HG03039 (cell line): ENCODE results near the gene GALNT18.

Experiments
- ATAC-seq: cut with Tn5 transposase; IDR thresholded peaks from one replicate; pipeline ENCODE4 v1.9.1; 2021; ENCODE audit warnings: mild to moderate bottlenecking, moderate library complexity; ENCODE audit not compliant: unreplicated experiment

Gene GALNT18

DNA sequence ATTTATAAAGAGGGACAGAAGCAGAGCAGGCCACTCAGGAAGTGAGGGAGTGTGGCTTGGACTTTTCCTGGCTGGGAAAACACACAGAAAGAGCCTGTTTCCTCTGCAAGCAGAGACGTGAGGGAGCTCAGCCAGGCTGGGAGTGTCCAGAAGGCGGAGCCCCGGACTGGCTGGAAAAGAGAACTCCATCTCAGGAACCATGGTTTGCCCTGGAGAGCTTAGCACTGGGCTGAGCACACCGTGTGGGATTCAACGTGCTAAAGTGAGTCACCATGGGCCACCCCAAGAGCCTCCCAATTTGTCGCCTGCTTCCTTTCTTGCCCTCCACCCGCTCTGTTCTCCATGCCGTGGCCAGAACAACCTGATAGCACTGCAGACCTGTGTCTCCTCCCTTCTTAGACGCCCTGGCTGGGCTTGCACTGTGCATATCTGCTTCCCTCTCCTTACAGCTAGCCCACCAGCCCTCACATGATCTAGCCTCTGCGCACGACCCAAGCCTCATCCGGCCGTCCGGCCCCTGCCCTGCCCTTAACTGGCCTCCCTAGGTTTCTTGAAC, 51.8 kb downstream of the GALNT18 start:
- ATAC-seq = no peak

DNA sequence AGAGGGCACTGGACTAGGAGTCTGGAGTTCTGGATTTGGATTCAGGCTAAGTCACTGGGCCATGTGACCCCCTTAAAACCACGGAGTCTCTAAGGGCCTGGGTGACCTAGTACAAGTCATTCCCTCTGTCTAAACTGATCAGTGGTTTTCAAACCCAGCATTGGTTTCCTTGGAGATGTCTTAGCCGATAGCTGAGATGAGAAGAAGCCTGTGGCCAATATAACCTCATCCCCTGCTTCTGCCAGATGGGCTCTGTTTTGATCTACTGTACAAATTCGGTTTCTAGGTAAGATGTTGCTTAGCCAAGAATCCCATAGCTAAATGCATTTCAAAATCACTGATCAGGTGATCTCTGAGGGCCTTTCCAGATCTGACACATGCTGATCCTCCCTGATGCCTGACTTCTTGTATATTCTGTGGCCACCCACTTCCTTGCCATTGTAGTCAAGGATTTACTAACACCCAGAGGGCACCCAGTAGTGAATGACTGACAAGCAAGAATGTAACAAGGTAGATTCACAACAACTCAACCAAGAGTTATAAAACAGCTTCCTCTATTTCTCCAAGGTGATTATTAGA, 53.1 kb downstream of the GALNT18 start:
- ATAC-seq = no peak

DNA sequence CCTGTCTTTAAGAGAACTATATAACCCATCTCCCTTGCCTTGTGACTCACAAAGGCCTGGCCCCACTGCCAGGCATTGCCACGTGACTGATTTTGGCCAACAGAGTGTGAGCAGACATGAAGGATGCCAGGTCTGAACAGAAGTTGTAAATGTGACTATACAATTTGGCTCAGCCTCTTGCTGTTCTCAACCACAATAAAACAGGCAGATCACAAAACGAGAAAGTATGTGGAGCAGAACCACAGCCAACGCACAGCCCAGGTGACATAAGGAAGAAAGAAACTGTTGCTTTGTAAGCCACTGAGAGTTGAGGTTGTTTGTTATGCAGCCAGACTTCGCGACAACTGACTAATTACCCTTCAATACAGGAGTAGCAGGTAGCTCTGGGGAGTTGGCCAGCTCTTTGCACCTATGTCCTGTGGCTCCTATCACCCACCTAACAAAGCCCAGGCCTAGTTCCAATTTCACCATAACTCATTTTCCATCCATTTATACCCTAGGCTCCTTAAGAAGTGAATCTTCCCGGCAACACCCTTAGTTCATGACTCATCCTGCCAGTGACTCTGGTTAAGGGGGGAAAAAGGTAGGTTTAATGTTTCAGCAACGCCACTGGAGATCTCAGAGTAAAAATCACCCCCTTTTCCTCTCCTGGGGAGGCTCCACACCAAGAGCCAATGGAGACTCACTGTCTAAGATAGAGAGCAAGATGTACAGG, 53.7 kb downstream of the GALNT18 start:
- ATAC-seq = no peak

DNA sequence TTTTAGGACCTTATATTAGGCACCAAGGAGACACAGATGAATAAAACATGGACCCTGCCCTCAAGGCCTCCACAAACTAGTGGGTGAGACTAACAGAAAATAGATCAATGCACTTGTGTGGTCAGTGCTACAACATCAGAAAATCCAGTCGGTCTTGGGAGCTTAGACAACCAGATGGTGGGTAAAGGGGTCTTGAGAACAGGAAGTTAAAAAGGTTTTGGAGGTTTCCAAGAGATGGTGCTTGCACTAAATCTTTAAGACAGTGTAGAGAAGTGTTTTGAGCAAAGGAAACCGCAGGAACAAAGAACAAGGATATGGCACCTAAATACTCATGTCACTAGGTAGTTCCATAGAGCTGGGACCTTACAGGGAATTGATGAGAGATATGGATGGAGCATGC, 56.2 kb downstream of the GALNT18 start:
- ATAC-seq = no peak

DNA sequence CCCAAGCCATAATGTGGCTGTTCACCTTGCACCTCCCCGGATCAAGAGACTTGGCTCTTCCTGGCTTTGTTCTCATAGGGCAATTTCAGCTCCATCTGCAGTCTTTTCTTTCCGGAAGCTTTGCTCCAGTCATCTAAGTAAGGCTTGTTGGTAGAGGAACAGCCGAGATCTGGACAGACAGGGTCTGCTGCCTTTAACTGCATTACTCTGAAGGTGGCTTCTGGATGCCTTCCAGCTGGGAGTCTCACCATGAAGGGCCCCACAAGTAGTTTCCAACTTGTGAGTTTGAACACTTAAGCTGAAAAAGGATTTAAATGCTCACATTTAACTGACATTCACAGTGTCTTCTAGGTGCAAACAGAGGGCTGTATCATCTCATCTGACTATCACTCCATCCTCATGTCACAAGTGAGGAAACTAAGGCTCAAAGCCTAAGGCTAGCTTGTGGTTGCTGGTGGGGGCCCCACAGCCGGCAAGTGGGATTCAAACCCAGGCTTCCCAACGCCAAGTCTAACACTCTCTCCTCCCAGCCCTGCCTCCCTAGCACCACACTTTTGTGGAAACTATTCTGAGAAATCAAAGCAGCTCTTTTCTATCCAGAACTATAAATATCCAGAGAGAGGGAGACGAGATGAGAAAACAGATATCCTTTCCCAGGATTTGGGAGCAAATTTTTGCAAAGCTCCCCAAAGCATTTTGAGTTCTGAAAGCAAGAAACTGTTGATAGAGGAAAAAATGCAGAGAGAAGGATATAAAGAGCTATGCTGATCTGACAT, 58.4 kb downstream of the GALNT18 start:
- no peak for ATAC-seq

DNA sequence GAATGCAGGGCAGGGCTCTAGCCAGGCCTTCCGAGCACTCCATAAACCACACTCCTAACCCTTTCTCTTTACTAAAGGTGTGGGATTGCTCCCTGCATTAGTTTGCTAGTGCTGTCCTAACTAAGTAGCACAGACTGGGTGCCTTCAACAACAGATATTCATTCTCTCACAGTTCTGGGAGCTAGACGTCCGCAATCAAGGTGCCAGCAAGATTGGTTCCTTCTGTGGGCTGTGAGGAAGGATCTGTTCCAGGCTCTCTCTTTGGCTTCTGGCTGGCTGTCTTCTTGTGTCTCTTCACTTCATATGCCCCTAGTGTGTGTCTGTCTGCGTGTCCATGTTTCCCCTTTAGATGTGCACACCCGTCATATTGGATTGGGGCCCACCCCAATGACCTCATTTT, 59.8 kb downstream of the GALNT18 start:
- no peak for ATAC-seq

DNA sequence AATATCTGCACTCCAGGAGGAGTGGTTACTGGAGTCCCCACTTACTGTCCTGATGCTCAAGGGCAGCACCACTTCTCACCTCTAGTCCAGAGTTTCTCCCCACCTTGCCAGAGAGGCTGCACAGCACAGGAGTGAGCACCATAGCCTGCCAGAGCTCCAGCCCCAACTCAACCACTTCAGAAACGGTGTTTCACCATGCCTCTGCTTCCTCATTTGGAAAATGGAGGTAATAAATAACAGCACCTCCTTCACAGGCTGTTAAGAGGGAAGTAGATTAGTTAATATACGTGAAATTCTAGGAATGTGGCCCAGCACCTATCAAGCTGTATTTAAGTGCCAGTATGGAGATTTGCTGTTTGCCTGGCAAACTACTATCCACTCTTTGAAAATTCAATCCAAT, 63.0 kb downstream of the GALNT18 start:
- no peak for ATAC-seq

DNA sequence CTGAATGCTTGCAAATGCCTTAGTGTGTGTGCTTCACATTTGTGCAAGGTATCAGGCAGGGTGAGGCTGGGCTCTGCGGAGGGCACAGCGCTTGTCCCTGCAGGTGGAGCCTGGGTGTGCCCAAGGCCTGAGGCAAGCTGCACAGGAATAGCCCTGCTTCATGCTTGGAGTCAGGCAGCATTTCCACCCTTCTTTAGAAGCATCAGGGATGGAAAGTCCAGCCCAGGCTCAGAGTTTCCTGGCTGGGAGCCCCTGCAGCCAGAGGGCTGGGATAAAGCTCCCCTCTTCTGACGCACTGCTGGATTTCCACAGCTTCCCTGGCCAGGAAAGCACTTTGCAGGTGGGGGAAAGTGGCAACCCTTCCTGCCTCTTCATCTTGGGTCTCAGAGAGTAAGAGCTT, 63.4 kb downstream of the GALNT18 start:
- ATAC-seq = no peak

DNA sequence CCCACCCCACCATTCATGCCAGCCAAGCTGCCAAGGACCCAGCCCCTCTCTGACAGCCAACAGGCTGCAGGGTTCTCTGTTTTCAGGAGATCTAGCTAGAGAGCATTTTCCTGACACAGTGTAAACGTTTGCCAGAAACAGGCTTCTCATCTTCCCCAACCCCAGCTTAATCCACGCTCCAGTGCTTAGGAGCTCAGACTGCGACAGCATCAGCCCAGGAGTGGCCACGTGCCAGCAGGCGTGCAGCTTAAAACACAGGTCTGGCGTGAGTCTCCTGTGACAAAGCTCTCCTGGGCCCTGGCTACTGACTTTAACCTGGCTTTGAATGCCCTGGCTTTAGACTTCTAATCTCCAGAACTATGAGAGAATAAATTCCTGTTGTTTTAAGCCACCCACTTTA, 66.6 kb downstream of the GALNT18 start:
- ATAC-seq = no peak

DNA sequence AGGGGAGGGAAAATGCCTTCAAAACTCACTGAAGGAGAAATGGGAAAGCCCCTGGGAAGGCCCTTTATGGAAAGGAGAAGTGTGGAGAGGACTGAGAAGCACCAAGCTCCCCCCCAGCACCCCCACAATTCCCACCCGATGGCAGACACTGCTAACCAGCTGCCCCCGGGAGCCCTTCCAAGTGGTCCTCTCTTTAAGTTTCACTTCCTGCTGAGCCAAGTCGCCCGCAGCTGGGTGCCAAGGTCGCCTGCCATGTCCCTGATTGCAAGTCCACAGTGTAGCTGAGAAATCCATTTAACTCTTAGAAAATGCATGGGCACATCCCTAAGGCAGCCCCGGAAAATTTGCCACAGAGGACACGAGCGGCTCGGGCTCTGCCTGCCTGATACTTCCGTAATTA, 68.2 kb downstream of the GALNT18 start:
- ATAC-seq = no peak

DNA sequence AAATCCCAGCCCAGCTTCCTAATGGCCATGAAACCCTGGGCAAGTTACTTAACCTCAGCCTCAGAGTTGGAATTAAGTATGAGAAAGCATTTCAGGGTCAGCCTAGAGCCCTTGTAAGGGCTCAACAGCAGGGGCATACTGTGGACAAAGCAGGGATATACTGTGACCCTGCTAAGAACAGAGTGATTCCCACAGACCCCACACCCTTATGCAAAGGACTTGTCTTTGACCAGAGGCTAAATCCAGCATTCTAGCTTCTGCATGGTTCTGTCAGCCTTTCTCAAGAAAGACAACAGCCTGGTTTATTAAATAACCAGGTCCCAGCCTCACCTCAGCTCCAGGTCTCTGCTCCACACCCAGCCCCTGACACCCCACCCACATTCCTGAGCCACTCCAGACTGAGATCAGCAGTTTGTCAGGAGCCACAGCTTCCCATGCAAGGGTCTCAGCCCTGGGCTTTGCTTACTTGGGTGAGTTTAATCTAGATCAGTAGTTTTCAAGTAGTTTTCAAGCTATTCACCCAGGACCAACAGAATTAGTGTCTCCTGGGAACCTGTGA, 69.2 kb downstream of the GALNT18 start:
- no peak for ATAC-seq

DNA sequence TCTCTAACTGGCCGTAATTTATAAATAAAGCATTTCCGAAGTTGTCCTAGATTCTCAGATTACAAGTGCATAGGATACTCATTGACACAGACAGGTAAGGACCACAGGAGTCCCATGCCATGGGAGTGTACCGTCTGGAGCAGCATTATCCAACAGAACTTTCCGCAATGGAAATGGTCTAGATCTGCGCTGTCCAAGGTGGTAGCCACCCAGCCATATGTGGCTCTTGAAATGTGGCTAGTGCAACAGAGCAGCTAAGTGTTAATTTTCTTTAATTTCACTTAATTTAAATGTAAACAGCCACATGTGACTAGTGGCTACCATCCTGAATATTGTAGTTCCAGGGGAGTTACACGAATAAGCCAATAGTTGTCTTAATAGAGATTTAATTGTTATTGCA, 71.3 kb downstream of the GALNT18 start:
- ATAC-seq = no peak

DNA sequence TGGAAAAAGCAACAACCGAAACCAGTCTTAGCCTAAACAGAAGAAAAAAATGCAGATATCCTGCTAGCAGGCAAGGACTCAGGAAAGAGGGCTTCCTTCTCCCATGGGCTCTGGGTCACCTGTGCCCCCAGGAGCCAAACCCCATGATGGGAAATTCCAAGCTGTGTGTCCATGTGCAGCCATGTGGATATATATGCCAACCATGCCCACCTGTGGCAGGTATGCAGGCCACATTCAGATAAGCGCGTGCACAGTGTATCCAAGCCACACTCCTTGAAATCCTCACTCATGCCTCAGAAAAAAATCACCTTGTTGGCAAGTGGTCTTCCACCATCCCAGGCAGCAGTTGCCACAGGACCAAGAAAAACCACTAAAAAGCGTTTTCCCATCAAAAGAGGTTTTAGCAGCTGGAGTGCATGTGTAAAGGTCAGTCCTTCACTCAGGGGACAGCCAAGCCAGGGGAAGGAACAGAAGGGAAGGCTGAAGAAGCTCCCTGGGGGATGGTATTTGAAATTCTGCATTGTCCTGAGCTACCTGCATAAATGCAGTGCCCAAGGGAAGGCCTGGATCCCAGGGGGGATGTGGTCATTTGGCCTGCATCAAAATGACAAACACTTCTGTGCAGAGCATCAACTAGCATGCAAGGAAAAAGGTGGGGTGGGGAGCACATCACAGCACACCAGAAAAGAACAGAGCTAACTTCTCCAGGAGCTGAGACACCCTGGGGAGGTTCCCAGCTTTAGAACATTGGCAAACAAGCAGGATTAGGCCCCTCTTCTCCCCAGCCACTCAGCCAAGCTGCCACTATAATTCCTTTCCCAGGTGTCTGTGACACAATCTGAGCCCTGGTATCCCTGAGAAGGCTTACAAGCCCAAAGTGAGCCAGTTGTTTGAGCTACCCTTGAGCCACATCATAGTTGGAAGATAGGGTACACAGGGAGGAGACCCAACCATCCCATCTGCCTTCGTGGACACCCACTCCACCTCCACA, 76.2 kb downstream of the GALNT18 start:
- ATAC-seq = no peak

DNA sequence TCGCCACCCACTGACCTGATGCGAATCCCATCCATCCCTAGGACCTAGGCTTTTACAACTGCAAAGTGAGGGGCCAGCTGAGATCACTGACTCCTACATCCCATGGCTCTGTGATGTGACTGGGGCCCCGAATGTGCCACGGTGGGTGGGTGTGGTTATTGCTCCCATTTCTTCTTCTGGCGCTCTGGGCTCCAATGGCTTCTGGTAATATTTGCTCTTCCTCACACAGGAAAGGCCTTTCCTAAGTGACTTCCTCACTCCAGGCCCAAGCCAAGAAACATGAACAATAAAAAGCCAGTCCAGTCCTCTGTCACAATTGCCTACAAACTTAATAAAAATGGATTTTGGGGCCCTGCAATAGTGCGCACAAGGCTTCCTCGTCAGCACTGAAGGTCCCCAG, 78.1 kb downstream of the GALNT18 start:
- ATAC-seq = no peak

DNA sequence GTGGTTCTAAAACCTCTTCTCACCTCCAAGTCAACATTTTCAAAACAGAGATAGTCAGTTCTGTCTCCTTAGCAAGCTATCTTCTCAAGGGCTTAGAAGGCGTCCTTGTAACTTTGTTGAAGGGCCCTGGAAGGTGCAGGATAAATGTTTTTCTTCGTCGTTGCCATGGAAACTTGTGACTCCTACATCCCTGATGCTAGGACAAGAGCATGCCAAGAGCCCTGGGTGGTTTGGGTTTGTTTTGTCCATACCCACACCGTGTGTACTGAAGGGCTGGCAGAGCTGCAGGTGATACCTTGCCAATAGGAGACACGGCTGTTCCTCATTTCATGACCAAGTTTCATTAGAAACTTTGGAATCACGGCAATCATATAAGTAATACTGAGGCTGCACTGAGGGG, 81.6 kb downstream of the GALNT18 start:
- ATAC-seq = no peak

DNA sequence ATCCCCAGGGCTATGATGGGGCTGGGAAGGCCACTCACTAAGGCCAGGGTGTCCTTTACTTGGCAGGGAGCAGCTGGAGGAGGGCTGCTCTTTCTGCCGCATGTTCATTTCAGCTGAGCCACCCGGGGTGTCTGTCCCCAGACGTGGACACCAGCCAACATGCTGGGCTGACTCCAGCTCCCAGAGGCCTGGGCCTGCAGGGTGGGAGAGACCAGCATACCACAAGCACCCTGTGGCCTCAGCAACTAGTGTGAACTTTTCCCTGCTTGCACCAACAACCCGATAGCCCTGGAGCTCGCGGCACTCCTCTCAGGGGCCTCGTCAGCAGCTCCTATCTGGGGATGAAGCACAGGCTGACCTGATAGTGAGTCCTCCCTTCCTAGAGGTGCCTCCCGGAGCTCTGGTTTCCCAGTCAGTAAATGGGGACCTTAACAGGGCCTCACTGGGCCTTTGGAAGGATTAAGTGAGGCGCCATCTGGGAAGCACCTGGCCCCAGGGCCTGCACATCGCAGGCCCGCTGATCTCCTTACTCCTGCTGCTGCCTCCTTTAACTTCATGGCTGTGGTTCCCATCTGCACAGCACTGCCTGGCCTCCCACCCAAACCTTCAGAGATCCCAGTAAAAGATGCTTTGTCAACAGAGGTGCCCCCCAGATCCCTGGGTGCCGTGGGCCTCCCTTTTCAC, 83.4 kb downstream of the GALNT18 start:
- ATAC-seq = no peak

DNA sequence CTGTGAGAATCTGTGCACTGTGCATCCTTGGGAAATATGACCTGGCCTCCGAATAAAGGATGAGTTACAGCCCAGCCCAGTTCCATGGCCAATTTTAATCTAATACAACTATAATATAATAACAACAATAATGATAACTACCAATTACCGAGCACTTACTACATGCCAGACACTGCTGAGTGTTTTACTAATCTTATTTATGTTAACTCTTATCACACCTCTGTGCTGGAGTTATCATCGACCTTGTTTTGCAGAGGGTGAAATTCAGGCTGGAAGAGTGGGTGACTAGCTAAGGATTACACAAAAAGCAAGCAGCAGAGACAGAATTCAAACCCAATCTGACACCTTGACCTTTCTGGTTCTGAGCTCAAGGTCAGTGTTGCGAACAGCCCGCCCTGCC, 83.9 kb downstream of the GALNT18 start:
- ATAC-seq = no peak

DNA sequence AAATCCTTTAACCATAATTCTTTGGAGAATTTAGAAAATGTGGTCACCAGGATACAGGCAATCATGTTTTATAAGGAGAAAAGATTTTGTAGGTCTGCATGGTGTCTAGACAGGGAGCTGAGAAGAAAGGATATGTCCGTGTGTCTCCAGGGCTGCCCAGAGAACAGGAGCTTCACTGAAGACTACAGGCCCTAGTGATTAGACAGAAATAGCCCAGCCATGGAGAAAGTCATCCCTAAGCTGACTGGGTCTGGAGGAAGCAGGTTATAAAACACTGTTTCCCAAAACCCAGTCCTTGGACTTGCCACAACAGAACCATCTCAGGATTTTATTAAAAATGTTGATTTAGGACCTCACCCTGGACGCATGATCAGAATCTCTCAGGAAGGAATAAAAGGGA, 84.4 kb downstream of the GALNT18 start:
- ATAC-seq = no peak

DNA sequence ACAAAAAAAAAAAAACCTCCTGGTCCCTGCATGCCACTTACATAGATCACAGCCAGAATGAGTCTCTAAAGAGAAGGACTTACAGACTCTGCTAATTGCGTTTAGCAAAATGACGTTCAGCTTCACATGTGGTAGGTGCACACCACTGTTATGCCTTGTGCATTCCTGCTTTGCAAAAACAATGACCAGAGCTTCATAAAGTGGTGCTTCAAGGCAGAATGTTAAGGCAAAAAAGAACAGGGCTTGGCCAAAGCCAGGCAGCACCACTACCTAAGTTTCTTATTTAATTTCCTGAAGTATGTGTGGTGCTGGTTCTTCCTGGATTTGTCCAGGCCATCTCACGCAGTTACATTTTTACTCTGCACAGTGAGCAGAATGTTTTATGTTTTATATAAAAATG, 85.2 kb downstream of the GALNT18 start:
- ATAC-seq = no peak

DNA sequence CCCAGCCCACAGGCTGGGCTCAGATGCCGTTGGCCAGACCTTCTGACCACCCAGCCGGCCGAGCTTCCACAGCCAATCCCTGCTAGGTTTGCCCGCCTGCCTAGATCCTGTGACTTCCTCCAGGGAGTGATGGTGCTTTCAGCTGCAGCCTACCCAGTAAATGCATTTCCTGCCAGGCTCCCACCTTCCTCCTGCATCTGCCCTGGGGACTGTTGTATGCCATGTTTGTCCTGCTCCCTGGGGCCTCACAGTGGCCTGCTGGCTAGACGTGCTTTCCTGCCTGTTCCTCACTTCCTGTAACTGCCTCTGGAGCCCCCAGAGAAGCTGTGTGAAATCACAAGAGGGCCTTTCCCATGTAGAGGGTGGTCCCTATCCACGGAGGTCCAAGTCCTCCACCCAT, 86.2 kb downstream of the GALNT18 start:
- no peak for ATAC-seq
